GM03348 (cell line): ENCODE results near the gene OR2B2.
"Not testable (repeated sequence)": the region's sequence is repeated elsewhere in the genome, so short reads cannot be mapped to it uniquely, and the experiment has no call there.

ENCODE experiments used
- DNase-seq: peaks from one replicate; pipeline ENCODE4 v3.0.0; 2012; ENCODE audit warnings: low spot score

Gene OR2B2

DNA sequence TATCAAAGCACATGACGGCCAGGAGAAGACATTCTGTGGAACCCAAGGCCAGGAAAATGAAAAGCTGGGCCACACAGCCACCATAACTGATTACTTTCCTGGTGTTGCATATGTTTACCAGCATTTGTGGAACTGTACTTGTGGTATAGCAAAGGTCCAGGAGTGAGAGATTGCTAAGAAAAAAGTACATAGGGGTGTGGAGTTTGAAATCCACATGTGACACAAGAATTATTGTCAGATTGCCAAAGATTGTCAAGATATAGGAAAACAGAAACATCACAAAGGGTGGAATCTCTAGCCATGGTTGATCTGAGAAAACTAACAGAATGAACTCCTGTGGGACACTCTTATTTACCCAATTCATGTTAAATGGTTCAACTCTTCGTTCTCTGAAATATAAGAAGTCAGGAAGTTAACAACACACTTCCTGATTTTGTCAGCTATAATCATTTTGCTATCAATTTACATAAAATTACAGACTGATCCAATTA is at the start of gene OR2B2:
OR2B2 (minus strand) TSS at position 441 of the 491 bp plus-strand sequence; CDS start at position 364, 77 bp downstream.
- DNase-seq: no peak

DNA sequence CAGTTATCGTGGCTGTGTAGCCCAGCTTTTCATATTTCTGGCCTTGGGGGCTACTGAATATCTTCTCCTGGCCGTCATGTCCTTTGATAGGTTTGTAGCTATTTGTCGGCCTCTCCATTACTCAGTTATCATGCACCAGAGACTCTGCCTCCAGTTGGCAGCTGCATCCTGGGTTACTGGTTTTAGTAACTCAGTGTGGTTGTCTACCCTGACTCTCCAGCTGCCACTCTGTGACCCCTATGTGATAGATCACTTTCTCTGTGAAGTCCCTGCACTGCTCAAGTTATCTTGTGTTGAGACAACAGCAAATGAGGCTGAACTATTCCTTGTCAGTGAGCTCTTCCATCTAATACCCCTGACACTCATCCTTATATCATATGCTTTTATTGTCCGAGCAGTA is 45.3 kb upstream of the OR2B2 start:
- DNase-seq: no peak

DNA sequence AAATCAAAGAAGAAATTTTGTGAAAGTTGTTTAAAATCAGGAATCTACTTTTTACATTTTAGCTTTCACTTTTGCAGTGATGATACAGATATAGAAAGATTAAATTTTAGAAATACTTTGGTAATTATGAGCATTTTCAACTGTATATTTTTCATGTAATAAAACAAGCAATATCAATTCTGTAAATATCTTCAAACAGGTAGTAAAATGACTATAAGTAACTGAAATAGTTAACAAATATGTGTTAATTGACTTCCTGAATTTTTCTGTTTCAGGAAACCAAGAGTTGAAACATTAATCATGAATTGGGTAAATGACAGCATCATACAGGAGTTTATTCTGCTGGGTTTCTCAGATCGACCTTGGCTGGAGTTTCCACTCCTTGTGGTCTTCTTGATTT is 44.7 kb upstream of the OR2B2 start, which contains the start of gene OR2B6:
OR2B6 (plus strand) TSS at position 301 of the 400 bp plus-strand sequence; CDS start at position 301, 0 bp downstream.
- DNase-seq: no peak

DNA sequence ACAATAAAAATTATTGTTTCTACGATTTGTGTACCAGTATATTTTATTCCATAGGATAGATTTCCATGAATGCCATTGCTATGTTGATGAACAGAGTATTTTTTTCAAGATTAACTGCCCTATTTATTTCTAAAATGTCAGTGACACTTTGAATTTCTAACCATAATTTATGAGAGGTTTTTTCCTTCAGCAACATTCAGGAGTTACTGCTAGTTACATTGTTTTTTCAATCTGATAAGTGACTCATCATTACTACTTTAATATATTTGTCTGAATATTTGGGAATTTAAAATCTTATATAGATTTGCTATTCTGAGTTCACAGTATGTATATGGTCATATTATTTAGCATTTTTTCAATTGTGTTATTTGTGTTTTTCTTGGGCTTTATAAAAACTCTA is 38.8 kb upstream of the OR2B2 start:
- DNase-seq: no peak

DNA sequence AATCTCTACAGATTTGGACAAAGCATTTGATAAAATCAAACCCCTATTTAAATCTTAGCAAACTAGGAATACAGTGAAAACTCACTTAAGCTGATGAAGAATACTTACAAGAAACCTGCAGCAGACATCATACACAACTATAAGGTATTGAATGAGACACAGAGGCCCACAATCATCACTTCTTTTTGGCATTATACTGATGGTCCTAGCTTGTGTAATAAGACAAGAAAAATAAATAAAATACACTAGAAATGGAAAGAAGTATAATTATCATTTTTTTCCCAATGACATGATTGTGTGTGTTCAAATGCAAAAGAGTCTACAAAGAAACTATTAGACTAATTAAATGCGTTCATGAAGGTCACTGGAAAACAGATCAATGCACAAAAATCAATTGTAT is 36.0 kb upstream of the OR2B2 start:
- DNase-seq: no peak

DNA sequence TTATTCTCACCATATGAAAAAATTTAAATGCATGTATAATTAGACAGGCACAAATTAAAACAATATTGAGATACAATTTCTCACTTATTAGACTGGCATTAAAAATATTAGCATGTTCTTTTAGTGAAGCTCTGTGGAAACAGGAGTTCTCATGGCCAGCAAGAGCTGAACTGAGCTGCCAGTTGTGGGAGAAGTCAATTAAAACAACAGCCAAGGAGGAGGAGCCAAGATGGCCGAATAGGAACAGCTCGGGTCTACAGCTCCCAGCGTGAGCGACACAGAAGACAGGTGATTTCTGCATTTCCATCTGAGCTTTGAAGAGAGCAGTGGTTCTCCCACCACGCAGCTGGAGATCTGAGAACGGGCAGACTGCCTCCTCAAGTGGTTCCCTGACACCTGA is 30.9 kb upstream of the OR2B2 start:
- DNase-seq: not testable (repeated sequence)

DNA sequence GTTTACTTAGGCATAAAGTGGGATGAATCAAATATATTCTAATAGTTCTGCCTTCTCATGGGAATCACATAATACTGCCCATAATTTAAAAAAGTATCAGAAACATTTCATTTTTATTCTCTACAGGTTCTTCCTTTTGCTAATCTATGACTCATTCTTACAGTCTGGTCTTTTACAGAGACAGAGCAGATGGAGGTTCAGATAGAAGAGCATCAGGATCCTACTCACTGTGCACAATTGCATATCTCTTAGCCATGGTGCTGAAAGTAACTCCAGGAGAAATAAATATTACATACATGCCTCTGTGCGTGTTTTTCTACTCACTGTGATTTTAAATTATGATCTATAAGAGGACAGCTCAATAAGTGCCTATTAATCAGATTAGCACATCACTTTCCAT is 28.6 kb upstream of the OR2B2 start:
- no peak for DNase-seq

DNA sequence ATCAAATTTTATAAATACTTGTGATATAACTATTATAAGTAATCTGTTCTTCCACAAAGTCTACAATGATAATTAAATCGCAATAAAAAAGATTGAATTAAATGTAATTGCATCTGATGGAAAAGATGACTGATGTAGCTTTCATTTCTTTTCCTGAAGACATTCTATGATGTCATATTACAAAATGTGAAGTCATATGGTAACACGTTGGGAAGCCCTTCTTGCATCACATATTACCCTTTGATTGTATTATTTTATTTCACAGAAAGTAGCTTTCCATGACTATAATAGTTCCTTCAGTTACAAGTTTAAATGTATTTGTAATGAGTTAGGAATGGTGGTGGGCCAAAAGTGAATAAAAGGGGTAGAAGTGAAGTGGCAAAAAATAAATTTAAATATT is 19.0 kb upstream of the OR2B2 start:
- no peak for DNase-seq

DNA sequence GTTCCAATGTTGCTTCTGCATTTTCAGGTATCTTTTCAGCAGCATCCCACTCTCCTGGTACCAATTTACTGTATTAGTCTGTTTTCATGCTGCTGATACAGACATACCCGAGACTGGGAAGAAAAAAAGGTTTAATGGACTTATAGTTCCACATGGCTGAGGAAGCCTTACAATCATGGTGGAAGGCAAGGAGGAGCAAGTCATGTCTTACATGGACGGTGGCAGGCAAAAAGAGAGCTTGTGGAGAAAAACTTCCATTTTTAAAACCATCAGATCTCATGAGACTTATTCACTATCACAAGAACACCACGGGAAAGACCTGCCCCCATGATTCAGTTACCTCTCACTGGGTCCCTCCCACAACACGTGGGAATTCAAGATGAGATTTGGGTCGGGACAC is 17.7 kb upstream of the OR2B2 start:
- DNase-seq: not testable (repeated sequence)

DNA sequence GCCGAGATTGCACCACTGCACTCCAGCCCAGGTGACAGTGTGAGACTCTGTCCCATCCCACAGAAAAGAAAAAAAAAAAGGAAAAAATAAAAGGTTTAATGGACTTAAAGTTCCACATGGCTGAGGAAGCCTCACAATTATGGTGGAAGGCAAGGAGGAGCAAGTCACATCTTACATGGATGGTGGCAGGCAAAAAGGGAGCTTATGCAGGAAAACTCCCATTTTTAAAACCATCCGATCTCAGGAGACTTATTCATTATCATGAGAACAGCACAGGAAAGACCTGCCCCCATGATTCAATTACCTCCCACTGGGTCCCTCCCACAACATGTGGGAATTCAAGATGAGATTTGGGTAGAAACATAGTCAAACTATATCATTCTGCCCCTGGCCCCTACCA is 15.8 kb upstream of the OR2B2 start:
- DNase-seq: not testable (repeated sequence)

DNA sequence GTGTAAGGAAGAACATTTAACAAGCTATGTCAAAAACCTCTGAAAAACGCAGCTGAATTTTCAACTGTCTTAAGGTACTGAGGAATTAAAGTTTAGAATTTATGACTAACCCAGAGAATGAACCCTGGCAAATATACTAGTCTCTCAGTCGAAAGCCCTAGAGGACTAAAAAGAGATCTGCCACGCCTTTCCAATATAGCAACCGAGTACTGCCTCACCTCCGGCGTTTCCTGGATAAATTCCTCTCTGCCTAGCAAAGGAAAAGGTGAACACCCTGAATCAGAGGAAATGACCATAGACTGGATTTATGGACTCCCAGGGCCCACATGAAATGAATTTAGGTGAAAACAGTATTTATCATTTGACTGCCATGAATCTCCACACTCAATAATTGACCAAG is 12.0 kb upstream of the OR2B2 start:
- DNase-seq: no peak

DNA sequence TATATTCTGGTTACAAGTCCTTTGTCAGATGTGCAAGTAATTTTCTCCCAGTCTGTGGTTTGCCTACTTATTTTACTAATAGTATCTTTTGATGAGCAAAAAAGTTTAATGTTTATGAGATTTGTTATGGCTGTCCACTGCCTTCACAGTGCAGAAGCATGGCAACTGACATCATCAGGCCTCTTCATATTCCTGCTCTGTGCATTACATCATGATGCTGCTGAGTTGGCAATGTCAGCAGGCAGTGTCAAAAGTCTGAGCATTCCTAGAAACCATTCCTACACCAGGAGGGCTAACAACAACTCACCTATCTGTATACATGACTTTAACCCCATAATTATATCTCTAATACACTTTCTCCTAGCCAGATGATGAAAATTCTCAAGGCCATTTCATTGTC is 10.8 kb upstream of the OR2B2 start:
- DNase-seq: no peak

DNA sequence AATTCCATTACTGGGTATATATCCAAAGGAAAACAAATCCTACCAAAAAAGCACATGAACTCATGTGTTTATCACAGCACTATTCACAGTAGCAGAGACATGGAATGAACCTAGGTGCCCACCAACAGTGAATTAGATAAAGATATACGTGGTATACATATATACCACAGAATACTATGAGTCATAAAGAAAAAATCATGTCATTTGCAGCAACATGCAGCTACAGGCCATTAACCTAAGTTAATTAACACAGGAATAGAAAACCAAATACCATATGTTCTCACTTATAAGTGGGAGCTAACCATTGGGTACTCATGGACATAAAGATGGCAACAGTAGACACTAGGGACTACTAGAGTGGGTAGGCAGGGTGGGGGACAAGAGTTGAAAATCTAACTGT is 4.2 kb downstream of the OR2B2 start:
- no peak for DNase-seq

DNA sequence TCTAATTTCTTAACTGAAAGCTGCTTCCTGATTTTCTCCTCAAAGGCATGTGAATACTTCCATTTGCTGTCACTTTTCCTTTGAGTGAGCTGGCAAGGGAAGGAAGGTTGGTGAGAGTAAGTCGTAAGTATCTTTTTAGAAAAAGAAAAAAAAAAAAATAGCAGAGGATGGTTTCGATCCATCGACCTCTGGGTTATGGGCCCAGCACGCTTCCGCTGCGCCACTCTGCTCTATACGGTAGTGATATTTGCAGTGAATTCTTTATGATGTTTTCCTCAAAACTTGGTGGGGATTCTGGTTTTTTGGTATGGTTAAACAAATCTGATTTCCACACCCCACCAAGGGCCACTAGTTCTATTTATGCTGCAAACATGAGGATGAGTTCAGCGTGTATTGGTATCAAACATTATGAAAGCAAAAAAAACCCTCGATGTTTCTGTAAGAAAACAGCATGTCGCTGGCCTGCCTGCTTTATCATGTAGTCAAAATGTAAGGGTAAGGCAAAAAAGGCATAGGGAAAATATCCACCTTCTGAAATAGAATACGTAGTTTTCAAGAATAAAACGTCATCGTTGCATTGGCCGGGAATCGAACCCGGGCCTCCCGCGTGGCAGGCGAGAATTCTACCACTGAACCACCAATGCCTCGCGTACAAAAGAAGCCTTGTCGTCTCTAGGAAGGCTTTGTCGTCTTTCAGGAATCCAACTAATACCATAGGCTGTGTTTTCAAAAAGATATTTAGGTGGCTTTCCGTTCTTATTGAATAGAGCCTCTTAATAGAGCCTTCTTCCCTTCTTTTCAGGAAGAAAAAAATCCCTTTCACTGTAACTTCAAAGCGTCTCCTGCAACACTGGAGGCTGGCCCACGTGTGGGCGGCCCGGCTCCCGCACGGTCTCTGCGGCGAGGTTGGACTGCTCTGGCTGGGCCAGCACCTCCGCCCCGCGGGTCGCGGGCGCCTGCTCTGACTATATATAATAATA is 9.6 kb downstream of the OR2B2 start:
- peak; percentile 70 for DNase-seq

DNA sequence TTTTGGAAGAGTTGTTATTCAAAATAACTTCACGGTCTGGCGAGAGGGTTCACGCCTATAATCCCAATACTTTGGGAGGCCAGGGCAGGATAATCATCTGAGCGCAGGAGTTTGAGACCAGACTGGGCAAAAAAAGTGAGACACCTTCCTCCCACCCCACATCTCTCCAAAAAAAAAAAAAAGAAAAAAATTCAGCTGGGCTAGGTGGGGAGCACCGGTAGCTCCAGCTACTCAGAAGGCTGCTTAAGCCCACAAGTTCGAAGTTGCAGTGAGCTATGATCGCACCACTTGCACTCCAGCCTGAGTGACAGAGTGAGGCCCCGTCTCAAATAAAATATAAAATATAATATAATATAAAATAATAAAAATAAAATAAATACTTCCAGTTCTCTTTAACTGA is 10.4 kb downstream of the OR2B2 start:
- no peak for DNase-seq

DNA sequence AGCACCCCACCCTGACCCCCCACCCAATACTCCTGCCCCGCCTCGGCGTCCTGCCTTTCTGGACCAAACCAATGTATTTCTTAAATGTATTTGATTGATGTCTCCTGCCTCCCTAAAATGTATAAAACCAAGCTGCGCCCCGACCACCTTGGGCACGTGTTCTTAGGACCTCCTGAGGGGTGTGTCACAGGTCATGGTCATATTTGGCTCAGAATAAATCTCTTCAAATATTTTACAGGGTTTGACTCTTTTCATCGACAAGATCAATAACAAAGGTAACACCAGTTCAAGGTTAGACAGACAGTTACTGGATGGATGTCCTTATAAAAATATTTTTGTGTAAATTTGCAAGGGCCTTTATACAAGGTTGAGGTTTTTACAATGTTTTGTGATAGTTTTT is 12.0 kb downstream of the OR2B2 start:
- not testable (repeated sequence) for DNase-seq

DNA sequence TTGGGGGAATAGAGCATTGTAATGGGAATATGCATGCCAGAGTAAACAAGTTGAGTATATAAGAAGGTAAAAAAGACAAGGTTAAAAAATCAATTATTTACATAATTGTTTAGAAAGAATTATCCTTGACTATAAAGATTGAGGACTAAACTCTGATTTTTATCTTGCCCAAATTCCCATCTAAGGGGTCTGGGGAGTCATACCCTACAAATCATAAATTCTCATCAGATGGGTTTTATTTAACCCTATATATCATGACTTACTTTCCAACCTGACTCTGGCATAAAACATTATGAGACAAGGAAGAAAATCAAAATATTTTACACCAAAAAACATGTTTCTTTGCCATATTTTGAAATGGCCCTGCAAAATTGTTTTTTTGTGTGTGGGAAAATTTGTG is 12.7 kb downstream of the OR2B2 start:
- DNase-seq: no peak

DNA sequence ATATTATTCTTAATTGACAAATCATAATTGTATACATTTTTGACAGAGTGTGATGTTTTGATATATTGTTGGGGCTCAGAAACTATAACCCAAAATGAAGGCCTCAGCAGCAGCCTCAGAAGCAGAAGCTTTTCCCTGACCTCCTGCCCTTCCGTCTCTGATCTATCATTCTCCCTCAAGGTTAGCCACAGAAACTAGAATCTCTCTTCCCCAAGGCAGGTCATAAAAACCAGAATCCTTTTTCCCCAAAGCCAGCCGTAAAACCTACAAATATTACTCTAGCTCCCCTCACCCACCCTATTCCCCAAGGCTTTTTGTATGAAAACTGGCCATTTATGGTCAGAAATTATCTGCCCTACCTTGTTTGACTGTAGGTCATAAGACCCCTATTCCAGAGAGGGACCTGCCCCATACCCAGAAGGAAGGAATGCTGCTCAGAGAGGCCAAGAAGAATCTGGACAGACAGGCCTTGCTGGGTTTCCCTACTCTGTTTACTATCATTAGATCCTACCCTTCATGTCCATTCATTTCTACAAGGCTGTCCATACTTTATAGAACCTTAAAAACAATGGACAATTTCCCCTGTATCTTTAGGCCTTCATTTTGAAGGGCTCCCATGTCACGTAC is 14.5 kb downstream of the OR2B2 start:
- DNase-seq: no peak

DNA sequence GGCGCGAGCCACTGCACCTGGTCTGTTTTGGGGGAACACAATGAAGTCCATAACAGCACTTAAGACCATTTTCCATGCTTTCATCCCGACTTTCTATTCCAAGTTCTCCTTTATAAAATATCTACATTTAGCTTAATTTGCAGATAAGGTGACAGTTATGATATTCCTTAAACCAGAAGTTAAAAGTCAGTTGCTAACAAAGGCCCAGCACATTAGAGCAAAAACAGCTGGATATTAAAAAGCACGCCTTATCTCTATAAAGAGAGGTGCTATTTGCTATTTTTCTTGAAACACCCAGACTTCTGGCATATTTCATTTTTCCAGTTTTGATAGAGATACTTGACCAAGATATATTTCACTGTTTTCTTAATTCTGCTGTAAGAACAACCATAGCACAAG is 15.8 kb downstream of the OR2B2 start:
- no peak for DNase-seq

DNA sequence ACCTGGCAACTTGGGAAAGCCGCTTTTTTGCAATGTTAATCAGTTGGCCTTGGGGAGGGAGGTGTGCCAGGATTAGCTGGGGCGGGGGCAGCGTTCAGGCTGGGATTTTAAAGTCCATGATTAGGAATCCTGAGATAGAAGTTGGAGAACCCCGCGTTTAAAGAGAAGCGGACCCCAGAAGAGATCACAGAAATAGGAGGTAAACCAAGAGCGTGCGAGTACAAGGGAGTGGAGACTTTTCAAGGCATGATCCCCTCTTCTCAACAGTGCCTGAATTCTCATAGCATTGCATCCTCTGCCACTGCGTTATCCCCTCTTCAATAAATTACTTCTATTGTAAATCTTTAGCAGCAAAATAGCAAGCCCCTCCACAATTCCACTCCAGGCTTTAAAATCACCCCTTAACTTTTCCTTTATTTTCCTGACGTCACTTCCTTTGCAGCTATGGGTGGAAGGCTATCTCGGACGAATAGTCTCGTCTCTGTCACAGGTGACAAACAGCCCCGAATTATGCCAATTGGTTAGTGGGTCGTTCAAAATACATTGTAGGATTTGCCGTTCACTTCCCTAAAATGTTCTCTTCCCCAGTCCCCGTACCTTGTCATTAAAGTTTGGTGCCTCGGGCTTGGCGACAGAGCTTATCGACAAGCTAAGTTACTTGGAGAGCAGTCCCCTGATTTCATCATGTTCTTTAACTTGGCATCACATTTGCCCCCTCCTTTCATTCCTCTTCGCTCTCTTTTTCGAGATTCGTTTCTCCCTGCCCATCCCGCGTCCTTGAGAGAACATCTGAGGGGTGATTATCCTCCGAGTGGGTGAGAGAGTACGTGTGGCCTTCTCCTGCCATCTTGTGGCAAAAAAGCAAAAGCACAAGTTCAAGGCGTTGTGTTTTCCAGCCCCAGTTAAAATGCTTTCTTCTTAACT is 17.1 kb downstream of the OR2B2 start:
- peak; percentile 83 for DNase-seq

DNA sequence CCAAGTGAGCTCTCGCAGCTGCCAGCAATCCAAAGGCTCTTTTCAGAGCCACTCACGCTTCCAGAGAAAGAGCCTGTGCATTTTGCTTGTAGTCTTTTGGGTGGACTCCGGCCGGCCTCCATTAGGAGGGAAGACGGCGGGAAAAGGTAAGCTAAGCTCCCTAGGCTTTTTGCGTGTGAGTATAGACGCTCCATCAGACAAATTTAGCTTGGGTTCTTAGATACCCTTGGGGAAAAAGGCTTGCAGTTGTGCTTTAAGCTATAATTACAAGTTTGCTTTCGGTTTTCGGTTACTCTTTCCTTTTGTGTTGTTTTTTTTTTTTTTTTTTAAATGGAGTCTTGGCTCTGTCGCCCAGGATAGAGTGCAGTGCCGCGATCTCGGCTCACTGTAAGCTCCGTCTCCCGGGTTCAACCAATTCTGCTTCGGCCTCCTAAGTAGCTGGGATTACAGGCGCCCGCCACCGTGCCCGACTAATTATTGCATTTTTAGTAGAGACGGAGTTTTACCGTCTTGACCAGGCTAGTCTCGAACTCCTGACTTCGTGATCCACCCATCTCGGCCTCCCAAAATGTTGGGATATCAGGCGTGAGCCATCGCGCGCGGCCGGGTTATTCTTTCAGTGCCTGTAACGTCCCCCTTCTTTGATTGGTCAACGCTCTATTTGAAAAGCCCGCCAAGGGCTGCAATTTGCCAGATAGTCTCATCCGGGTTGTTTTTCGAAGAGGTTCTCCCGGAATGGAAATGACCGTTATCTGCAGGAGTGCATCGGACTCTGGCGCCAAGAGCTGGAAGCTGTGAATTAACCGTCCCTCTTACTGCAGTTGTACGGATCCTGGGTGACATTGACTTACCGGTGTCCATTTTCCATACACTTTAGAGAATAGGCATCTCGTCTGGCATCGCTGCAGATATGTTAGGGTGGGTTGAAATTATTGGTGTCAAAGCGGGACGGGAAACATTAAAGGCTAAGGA is 18.1 kb downstream of the OR2B2 start:
- DNase-seq: peak; percentile 91
